Mucosa of rectum (tissue), 2 donors: ENCODE data around the gene KCTD1.

Source experiments
- H3K27ac ChIP-seq, 2 donors: one replicate each; pipeline ENCODE4 v1.7.0; 2013; ENCODE audit warnings: inconsistent platforms in 2 of 2, low read depth in 2 of 2, low read length in 2 of 2
- H3K27me3 ChIP-seq, 2 donors: one replicate each; pipeline ENCODE4 v1.7.0; 2013; ENCODE audit warnings: low read length in 2 of 2; ENCODE audit not compliant: control insufficient read depth in 2 of 2, insufficient read depth in 2 of 2
- H3K36me3 ChIP-seq, 2 donors: one replicate each; pipeline ENCODE4 v1.7.0; 2013; ENCODE audit warnings: low read length in 2 of 2; ENCODE audit not compliant: control insufficient read depth in 2 of 2, insufficient read depth in 2 of 2
- H3K4me1 ChIP-seq, 2 donors: one replicate each; pipeline ENCODE4 v1.7.0; 2013; ENCODE audit warnings: low read length in 2 of 2, mild to moderate bottlenecking in 1 of 2; ENCODE audit not compliant: control insufficient read depth in 2 of 2, insufficient read depth in 2 of 2
- H3K4me3 ChIP-seq, 2 donors: one replicate each; pipeline ENCODE4 v1.7.0; 2013; ENCODE audit warnings: low read length in 2 of 2
- H3K9ac ChIP-seq, 2 donors: one replicate each; pipeline ENCODE4 v1.7.0; 2013; ENCODE audit warnings: low read length in 2 of 2, low read depth in 1 of 2, mild to moderate bottlenecking in 1 of 2
- H3K9me3 ChIP-seq, 2 donors: one replicate each; pipeline ENCODE4 v1.7.0; 2013; ENCODE audit warnings: low read length in 2 of 2; ENCODE audit not compliant: control insufficient read depth in 2 of 2
- donor health status: healthy.
- donor health status: Normal muscosa, but diverticular disease.

The KCTD1 gene

DNA sequence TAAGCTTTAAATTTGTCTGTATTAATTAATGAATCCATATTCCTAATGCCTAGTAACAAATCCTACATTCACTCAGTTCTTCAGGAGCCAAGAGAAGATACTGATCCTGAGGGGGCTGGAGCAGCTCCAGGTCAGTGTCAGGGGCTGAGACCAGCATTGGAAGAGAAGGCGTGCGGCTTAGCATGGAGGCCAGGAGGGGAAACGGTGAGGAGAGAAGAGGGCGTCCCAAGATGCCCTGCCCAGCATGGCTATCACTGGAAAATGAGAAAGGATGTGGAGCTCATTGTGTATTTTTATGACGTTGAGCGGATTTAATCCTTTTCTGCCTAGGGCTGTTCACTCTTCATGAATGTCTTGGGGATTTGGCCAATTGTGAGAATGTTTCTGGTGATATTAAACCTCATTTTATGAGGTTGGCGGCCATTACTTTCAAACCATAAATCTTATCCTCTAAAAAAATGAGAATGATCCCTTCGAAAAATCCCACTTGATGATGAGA lies 131.7 kb downstream of the KCTD1 start:
- Histone ChIP-seq H3K4me3 (no peak overlapping the region), H3K36me3 (no peaks in the 10 kb centered on the region), H3K27me3 (no peaks in the 10 kb centered on the region), H3K9me3 (no peaks in the 10 kb centered on the region), H3K27ac (no peak overlapping the region), H3K9ac (no peak overlapping the region), H3K4me1 (no peaks in the 10 kb centered on the region)

GRCh38 chr18:26415631-26416030 lies 132.7 kb downstream of the KCTD1 start:
- H3K36me3 ChIP-seq: no peaks in the 10 kb centered on the region
- no peak overlapping the region for H3K4me3 ChIP-seq
- no peaks in the 10 kb centered on the region for H3K27me3 ChIP-seq
- H3K9me3 ChIP-seq: no peaks in the 10 kb centered on the region
- H3K27ac ChIP-seq: no peak overlapping the region
- H3K9ac ChIP-seq: no peak overlapping the region
- H3K4me1 ChIP-seq: no peaks in the 10 kb centered on the region

DNA sequence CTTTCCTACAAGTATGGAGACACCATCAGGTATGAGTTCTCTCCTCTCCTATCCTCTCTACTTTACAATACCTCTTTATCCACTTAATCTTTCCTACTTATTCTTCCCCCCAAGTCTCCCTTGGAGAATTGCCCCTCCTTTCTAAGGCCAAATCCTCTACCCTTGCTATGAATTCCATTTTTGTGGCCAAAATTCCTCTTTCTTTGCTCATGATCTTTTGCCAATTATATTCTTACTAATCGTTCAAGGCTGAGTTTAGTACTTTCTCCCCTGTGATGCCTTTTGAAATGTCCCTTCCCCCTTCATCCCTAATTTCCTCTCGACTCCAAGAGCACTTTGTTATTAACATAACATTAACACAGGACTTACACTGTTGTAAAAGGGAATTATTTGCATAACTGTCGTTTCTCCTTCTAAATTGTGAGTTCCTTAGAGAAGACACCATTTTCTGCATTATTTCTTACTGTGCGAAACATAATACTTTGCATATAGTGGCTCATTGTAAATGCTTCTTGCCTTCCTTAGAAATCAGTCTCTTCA lies 133.4 kb downstream of the KCTD1 start:
- H3K27ac ChIP-seq: no peak overlapping the region
- no peaks in the 10 kb centered on the region for H3K9me3 ChIP-seq
- H3K36me3 ChIP-seq: no peaks in the 10 kb centered on the region
- H3K4me1 ChIP-seq: no peaks in the 10 kb centered on the region
- H3K4me3 ChIP-seq: no peak overlapping the region
- H3K27me3 ChIP-seq: no peaks in the 10 kb centered on the region
- H3K9ac ChIP-seq: no peak overlapping the region

DNA sequence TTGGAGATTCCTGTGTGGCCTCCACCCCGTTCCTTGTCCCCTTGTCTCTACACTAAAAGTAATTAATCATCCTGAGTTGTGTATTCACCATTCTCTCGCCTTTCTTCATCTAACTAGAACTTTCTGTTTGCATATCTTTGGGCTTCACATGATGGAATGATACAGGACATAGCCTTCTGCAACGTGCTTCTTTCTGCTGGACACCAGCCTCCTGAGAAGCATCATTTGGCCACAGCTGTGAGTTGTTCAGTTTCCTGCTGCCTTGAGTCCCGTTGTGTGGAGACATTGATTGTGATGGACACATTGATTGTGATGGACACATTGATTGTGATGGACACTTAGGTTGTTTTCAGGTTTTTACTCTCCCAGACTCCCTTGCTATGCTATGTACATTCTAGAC lies 139.3 kb downstream of the KCTD1 start:
- Histone ChIP-seq H3K4me3 (no peak overlapping the region), H3K27ac (no peak overlapping the region), H3K9ac (no peak overlapping the region), H3K4me1 (no peaks in the 10 kb centered on the region), H3K36me3 (no peaks in the 10 kb centered on the region), H3K9me3 (no peaks in the 10 kb centered on the region), H3K27me3 (no peaks in the 10 kb centered on the region)

- Histone ChIP-seq H3K36me3 (no peaks in the 10 kb centered on the region), H3K9ac (no peak overlapping the region), H3K4me1 (no peaks in the 10 kb centered on the region), H3K4me3 (no peak overlapping the region), H3K27ac (no peak overlapping the region), H3K27me3 (no peaks in the 10 kb centered on the region), H3K9me3 (no peaks in the 10 kb centered on the region)
Measured at GRCh38 chr18:26407736-26408601, 140.4 kb downstream of the KCTD1 start.

DNA sequence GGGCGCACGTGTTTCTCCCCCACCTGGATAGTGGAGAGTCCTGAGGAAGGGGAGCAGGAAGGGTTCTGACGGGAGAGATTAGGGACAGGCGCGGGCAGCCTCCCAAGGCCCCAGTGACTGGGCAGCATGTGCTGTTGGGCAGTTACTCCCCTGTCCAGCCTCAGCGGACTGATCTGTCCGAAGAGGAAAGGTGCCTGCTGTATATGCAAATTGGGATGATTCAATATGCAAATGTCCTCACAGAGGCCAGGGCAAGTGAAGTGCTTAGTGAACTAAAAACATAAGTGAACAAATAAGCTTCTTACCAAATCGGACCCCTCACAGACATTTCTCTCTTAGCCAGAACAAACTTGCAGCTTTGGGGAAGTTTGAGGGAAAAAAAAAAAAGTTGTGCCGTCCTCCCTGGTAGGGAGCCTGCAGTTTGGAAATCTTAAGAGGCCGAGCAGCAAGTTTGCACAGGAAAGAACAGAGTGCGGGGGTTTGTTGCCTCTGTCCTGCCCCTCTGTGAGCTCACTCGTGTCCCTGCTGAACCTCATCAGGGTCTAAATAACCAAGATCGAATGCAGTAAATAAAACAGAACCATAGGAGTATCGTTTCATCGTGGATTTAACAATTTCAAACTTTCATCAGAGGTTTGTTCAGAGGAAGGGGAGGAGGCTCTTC lies 141.4 kb downstream of the KCTD1 start:
- Histone ChIP-seq H3K9me3 (no peaks in the 10 kb centered on the region), H3K27me3 (no peaks in the 10 kb centered on the region), H3K36me3 (no peaks in the 10 kb centered on the region), H3K9ac (no peak overlapping the region), H3K4me3 (no peak overlapping the region), H3K4me1 (no peaks in the 10 kb centered on the region), H3K27ac (no peak overlapping the region)

DNA sequence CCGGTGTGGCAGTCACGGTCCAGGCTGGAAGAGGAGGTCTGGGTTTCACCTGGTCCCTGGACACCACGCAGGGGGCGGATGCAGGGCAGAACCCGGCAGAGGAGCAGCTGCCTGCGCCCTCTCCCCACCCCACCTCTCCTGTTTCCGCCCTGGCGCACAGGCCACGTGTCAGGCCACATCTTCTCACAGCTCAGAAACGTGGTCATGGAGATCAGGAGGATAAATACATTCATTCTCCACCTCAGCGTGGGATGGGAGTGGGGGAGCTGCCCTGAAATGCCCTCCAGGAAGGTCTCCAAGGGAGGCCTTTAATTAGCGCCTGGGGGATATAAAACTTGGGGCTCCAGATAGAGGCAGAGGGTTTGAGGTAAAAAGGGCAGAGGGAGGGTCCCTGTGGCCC lies 142.0 kb downstream of the KCTD1 start:
- Histone ChIP-seq H3K4me3 (no peak overlapping the region), H3K4me1 (no peaks in the 10 kb centered on the region), H3K27me3 (no peaks in the 10 kb centered on the region), H3K27ac (no peak overlapping the region), H3K9ac (no peak overlapping the region), H3K36me3 (no peaks in the 10 kb centered on the region), H3K9me3 (no peaks in the 10 kb centered on the region)

GRCh38 chr18:26405190-26405801 lies 143.1 kb downstream of the KCTD1 start:
- H3K9me3 ChIP-seq: no peaks in the 10 kb centered on the region
- no peaks in the 10 kb centered on the region for H3K27me3 ChIP-seq
- H3K36me3 ChIP-seq: no peaks in the 10 kb centered on the region
- no peak overlapping the region for H3K9ac ChIP-seq
- H3K27ac ChIP-seq: no peak overlapping the region
- H3K4me3 ChIP-seq: no peak overlapping the region
- H3K4me1 ChIP-seq: no peaks in the 10 kb centered on the region
